Neural cell (in vitro differentiated cells): ENCODE measurements around the gene IPO9. TPM values are rescaled to one million over a fixed set of nuclear protein-coding genes. Genes with fewer than 3 reads are reported as not detected.

ENCODE experiments used
- H2AFZ ChIP-seq: fragments of 200-600, 300-800 bp; sonication (generic), shearing (Covaris generic); 2 replicates; pipeline ENCODE4 v1.6.0; 2014; ENCODE audit warnings: low read depth, mild to moderate bottlenecking, antibody characterized with exemption, low read length, moderate library complexity
- H3F3A ChIP-seq: fragments of 200-600 bp; shearing (Covaris generic); 2 replicates; pipeline ENCODE4 v1.6.1; 2016; ENCODE audit warnings: mild to moderate bottlenecking, moderate library complexity, mixed read lengths, antibody characterized with exemption, low read length; ENCODE audit not compliant: insufficient read depth, poor library complexity, severe bottlenecking
- H3K27ac ChIP-seq: fragments of 200-600, 300-800 bp; sonication (generic), shearing (Covaris generic); 2 replicates; pipeline ENCODE4 v1.5.1; 2014; ENCODE audit warnings: mild to moderate bottlenecking, low read length, moderate library complexity
- H3K27me3 ChIP-seq: fragments of 300-800, 200-600 bp; sonication (generic), shearing (Covaris generic); 2 replicates; pipeline ENCODE4 v1.6.0; 2014; ENCODE audit warnings: mild to moderate bottlenecking, low read depth, low read length, moderate library complexity; ENCODE audit not compliant: insufficient read depth
- H3K36me3 ChIP-seq: fragments of 300-800, 200-600 bp; sonication (generic), shearing (Covaris generic); 2 replicates; pipeline ENCODE4 v1.5.1; 2014; ENCODE audit warnings: mild to moderate bottlenecking, antibody characterized with exemption, low read length, moderate library complexity; ENCODE audit not compliant: insufficient read depth
- H3K4me2 ChIP-seq: fragments of 300-800, 200-600 bp; sonication (generic), shearing (Covaris generic); 2 replicates; pipeline ENCODE4 v1.6.0; 2014; ENCODE audit warnings: mild to moderate bottlenecking, low read length
- H3K4me3 ChIP-seq: fragments of 300-800, 200-600 bp; sonication (generic), shearing (Covaris generic); 2 replicates; pipeline ENCODE4 v1.5.1; 2014; ENCODE audit warnings: mild to moderate bottlenecking, low read length, moderate library complexity
- H3K79me2 ChIP-seq: fragments of 200-600 bp; shearing (Covaris generic); replicated peaks from 2 replicates; pipeline ENCODE4 v1.6.0; 2014; ENCODE audit warnings: mild to moderate bottlenecking, low read length, moderate library complexity; ENCODE audit not compliant: insufficient read depth
- H3K9ac ChIP-seq: fragments of 300-800, 200-600 bp; sonication (generic), shearing (Covaris generic); 2 replicates; pipeline ENCODE4 v1.6.1; 2016; ENCODE audit warnings: mild to moderate bottlenecking, low read length, mixed read lengths
- H3K9me2 ChIP-seq: fragments of 200-600 bp; shearing (Covaris generic); 2 replicates; pipeline ENCODE4 v1.6.1; 2016; ENCODE audit warnings: mild to moderate bottlenecking, low read length, mixed read lengths; ENCODE audit not compliant: insufficient read depth
- H3K9me3 ChIP-seq: fragments of 200-600, 300-800 bp; sonication (generic), shearing (Covaris generic); 2 replicates; pipeline ENCODE4 v1.6.1; 2016; ENCODE audit warnings: mild to moderate bottlenecking, mixed run types, low read length, moderate library complexity, mixed read lengths
- H4K20me1 ChIP-seq: fragments of 200-600 bp; shearing (Covaris generic); 2 replicates; pipeline ENCODE4 v1.6.1; 2016; ENCODE audit warnings: mild to moderate bottlenecking, mixed run types; ENCODE audit not compliant: insufficient read depth
- EP300 ChIP-seq: fragments of 450-650 bp; conservative IDR thresholded peaks from 2 replicates; pipeline ENCODE4 v1.6.1; 2014; ENCODE audit warnings: antibody characterized with exemption, mild to moderate bottlenecking, moderate library complexity; ENCODE audit not compliant: poor library complexity, severe bottlenecking
- EZH2 ChIP-seq: fragments of 200-600, 300-800 bp; shearing (Covaris generic), sonication (generic); IDR thresholded peaks from 2 replicates; pipeline ENCODE4 v1.6.1; 2014; ENCODE audit warnings: antibody characterized with exemption, low read length, borderline replicate concordance, mild to moderate bottlenecking; ENCODE audit not compliant: insufficient read depth, poor library complexity, severe bottlenecking
- MXI1 ChIP-seq: fragments of 450-650 bp; conservative IDR thresholded peaks from 2 replicates; pipeline ENCODE4 v1.6.1; 2014; ENCODE audit warnings: antibody characterized with exemption, mild to moderate bottlenecking; ENCODE audit not compliant: poor library complexity, severe bottlenecking
- POLR2AphosphoS5 ChIP-seq: IDR thresholded peaks from 2 replicates; pipeline ENCODE4 v1.6.1; 2012
- RAD21 ChIP-seq: fragments of 450-650 bp; conservative IDR thresholded peaks from 2 replicates; pipeline ENCODE4 v1.6.1; 2014; ENCODE audit warnings: antibody characterized with exemption, mild to moderate bottlenecking, moderate library complexity
- REST ChIP-seq: IDR thresholded peaks from 2 replicates; pipeline ENCODE4 v1.6.1; 2012; ENCODE audit warnings: borderline replicate concordance
- SMC3 ChIP-seq: fragments of 450-650 bp; conservative IDR thresholded peaks from 2 replicates; pipeline ENCODE4 v1.6.1; 2014; ENCODE audit warnings: antibody characterized with exemption, mild to moderate bottlenecking, moderate library complexity; ENCODE audit not compliant: poor library complexity
- TAF1 ChIP-seq: IDR thresholded peaks from 2 replicates; pipeline ENCODE4 v1.6.1; 2012; ENCODE audit warnings: low read depth
- polyA plus RNA-seq: library from polyadenylated mRNA; depleted of rRNA; stranded (reverse); fragments of >200 nt; gene quantifications from 2 replicates; pipeline ENCODE4 v1.2.3, GENCODE V29; 2014
- TF ChIP-seq, protein P1 (sequence below): fragments of 450-650 bp; IDR thresholded peaks from 2 replicates; pipeline ENCODE4 v1.5.1; 2014; ENCODE audit warnings: antibody characterized with exemption, mild to moderate bottlenecking, moderate library complexity; ENCODE audit not compliant: poor library complexity, severe bottlenecking

Gene IPO9
- polyA plus RNA-seq, 1 donor from 2014 or later = 45.0 TPM

GRCh38 chr1:201888282-201889089 lies 59.5 kb downstream of the IPO9 start, which contains the start of gene SHISA4:
SHISA4 (plus strand) TSS chr1:201888898; CDS start chr1:201888995, 97 bp downstream.
- no peaks in the 10 kb centered on the region for H3F3A ChIP-seq
- H3K36me3 ChIP-seq = no peaks in the 10 kb centered on the region
- H4K20me1 ChIP-seq = no peaks in the 10 kb centered on the region
- peaks cover 17% of the 10 kb centered on the region for H3K27me3 ChIP-seq
- H3K9ac ChIP-seq = peak within 1 kb of the TSS; percentile 53
- no peak for TF ChIP-seq EP300
- TF ChIP-seq EZH2 = no peak
- TF ChIP-seq RAD21 = no peak
- no peak for TF ChIP-seq MXI1
- TF ChIP-seq, protein P1, sequence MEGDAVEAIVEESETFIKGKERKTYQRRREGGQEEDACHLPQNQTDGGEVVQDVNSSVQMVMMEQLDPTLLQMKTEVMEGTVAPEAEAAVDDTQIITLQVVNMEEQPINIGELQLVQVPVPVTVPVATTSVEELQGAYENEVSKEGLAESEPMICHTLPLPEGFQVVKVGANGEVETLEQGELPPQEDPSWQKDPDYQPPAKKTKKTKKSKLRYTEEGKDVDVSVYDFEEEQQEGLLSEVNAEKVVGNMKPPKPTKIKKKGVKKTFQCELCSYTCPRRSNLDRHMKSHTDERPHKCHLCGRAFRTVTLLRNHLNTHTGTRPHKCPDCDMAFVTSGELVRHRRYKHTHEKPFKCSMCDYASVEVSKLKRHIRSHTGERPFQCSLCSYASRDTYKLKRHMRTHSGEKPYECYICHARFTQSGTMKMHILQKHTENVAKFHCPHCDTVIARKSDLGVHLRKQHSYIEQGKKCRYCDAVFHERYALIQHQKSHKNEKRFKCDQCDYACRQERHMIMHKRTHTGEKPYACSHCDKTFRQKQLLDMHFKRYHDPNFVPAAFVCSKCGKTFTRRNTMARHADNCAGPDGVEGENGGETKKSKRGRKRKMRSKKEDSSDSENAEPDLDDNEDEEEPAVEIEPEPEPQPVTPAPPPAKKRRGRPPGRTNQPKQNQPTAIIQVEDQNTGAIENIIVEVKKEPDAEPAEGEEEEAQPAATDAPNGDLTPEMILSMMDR = no peak
- TF ChIP-seq SMC3 = no peak
- TF ChIP-seq TAF1 = no peak
- no peak for TF ChIP-seq POLR2AphosphoS5
- H3K4me2 ChIP-seq = no peak within 1 kb of the TSS
- no peak within 1 kb of the TSS for H3K27ac ChIP-seq
- no peaks in the 10 kb centered on the region for H3K9me3 ChIP-seq
- H2AFZ ChIP-seq = peak within 1 kb of the TSS; percentile 42
- H3K9me2 ChIP-seq = no peaks in the 10 kb centered on the region
- H3K4me3 ChIP-seq = peak within 1 kb of the TSS; percentile 60
- H3K79me2 ChIP-seq = no peaks in the 10 kb centered on the region

DNA sequence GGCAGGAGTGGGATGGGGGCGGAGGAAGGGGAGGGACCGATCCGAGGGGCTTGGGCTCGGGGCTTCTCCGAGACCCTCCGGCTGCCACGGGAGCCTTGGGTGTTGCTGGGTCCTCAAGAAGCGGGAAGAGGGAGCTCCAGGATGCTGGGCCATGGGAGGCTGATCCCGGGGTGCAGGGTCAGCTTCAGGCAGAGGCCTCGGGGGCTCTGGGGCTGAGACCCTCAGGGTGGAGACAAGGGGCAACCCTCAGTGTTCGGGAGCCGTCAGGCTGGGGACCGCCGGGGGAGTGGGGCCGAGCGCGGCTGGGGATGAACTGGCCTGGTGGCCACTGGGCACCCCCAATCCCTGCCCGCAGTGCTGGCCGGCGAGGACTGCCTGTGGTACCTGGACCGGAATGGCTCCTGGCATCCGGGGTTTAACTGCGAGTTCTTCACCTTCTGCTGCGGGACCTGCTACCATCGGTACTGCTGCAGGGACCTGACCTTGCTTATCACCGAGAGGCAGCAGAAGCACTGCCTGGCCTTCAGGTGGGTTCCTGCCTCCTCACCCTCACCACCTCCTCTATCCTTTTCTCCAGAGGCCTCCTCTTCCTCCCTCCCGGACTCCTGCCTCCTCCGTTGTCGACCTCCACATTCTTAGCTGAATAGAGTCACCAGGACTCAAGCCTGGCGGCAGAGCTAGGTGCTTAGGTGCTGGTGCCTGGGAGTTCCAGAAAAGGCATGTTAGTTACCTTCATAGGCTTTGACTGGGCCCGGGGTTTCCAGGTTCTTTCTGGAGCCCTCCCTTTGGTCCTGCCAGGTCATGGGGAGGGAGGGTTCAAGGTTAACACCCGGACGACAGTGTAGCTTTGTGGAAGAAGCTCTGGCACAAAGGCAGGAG lies 60.4 kb downstream of the IPO9 start:
- TF ChIP-seq TAF1 (no peak), MXI1 (no peak), EP300 (no peak), SMC3 (no peak), POLR2AphosphoS5 (no peak), REST (no peak), RAD21 (no peak), EZH2 (no peak)
- TF ChIP-seq, protein P1 = no peak
- Histone ChIP-seq H3K36me3 (no peaks in the 10 kb centered on the region), H4K20me1 (no peaks in the 10 kb centered on the region), H2AFZ (peak overlapping the region; percentile 42), H3K4me3 (peak overlapping the region; percentile 60), H3K27me3 (peaks cover 17% of the 10 kb centered on the region), H3K79me2 (no peaks in the 10 kb centered on the region), H3K4me2 (no peak overlapping the region), H3K9ac (peak overlapping the region; percentile 53), H3K27ac (no peak overlapping the region), H3K9me3 (no peaks in the 10 kb centered on the region), H3F3A (no peaks in the 10 kb centered on the region), H3K9me2 (no peaks in the 10 kb centered on the region)
